ENCODE measurements around the gene SARS1. TPM values are rescaled to one million over a fixed set of nuclear protein-coding genes. Genes with fewer than 3 reads are reported as not detected.

Gene SARS1
- total and polyA plus RNA-seq, 2 of the 13 experiments (the other 11 are each of a cell fraction or from before 2014, with no cell fraction given): 103 to 134 TPM

- TF ChIP-seq ZFP91 (CRISPR knock-in tag; IDR thresholded peaks at IDR 0.05; ENCODE audit: borderline replicate concordance) (no peak), MEF2D (CRISPR knock-in tag; IDR thresholded peaks at IDR 0.05) (no peak), RORA (CRISPR knock-in tag; IDR thresholded peaks at IDR 0.05) (no peak), GATAD2A (CRISPR knock-in tag; IDR thresholded peaks at IDR 0.05) (peak; percentile 46), NFE2L2 (IDR thresholded peaks at IDR 0.05; ENCODE audit: low read length) (no peak), BHLHE40 (IDR thresholded peaks at IDR 0.05; ENCODE audit: low read length) (0 out of 2 replicates have a peak, but pooled peaks have one; percentile 35), ZNF776 (CRISPR knock-in tag; IDR thresholded peaks at IDR 0.05) (no peak), ZNF446 (CRISPR knock-in tag; IDR thresholded peaks at IDR 0.05) (no peak), ARNTL (CRISPR knock-in tag; IDR thresholded peaks at IDR 0.05) (peak; percentile 83; the same call in 1 of the 2 replicates), RFX5 (IDR thresholded peaks at IDR 0.05; ENCODE audit: low read depth, low read length) (no peak), RAD51 (IDR thresholded peaks at IDR 0.05; ENCODE audit: borderline replicate concordance) (0 out of 2 replicates have a peak, but pooled peaks have one; percentile 24), GZF1 (CRISPR knock-in tag; IDR thresholded peaks at IDR 0.05) (no peak), ZNF317 (CRISPR knock-in tag; IDR thresholded peaks at IDR 0.05) (no peak), ARID4A (CRISPR knock-in tag; IDR thresholded peaks at IDR 0.05; ENCODE audit: borderline replicate concordance) (no peak), PRPF4 (IDR thresholded peaks at IDR 0.05; ENCODE audit: low read depth, low read length, poor library complexity, severe bottlenecking) (no peak), SATB2 (CRISPR knock-in tag; IDR thresholded peaks at IDR 0.05) (no peak)
- TF ChIP-seq, protein P1, sequence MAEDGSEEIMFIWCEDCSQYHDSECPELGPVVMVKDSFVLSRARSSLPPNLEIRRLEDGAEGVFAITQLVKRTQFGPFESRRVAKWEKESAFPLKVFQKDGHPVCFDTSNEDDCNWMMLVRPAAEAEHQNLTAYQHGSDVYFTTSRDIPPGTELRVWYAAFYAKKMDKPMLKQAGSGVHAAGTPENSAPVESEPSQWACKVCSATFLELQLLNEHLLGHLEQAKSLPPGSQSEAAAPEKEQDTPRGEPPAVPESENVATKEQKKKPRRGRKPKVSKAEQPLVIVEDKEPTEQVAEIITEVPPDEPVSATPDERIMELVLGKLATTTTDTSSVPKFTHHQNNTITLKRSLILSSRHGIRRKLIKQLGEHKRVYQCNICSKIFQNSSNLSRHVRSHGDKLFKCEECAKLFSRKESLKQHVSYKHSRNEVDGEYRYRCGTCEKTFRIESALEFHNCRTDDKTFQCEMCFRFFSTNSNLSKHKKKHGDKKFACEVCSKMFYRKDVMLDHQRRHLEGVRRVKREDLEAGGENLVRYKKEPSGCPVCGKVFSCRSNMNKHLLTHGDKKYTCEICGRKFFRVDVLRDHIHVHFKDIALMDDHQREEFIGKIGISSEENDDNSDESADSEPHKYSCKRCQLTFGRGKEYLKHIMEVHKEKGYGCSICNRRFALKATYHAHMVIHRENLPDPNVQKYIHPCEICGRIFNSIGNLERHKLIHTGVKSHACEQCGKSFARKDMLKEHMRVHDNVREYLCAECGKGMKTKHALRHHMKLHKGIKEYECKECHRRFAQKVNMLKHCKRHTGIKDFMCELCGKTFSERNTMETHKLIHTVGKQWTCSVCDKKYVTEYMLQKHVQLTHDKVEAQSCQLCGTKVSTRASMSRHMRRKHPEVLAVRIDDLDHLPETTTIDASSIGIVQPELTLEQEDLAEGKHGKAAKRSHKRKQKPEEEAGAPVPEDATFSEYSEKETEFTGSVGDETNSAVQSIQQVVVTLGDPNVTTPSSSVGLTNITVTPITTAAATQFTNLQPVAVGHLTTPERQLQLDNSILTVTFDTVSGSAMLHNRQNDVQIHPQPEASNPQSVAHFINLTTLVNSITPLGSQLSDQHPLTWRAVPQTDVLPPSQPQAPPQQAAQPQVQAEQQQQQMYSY (CRISPR knock-in tag; IDR thresholded peaks at IDR 0.05): no peak
- TF ChIP-seq, protein P2, sequence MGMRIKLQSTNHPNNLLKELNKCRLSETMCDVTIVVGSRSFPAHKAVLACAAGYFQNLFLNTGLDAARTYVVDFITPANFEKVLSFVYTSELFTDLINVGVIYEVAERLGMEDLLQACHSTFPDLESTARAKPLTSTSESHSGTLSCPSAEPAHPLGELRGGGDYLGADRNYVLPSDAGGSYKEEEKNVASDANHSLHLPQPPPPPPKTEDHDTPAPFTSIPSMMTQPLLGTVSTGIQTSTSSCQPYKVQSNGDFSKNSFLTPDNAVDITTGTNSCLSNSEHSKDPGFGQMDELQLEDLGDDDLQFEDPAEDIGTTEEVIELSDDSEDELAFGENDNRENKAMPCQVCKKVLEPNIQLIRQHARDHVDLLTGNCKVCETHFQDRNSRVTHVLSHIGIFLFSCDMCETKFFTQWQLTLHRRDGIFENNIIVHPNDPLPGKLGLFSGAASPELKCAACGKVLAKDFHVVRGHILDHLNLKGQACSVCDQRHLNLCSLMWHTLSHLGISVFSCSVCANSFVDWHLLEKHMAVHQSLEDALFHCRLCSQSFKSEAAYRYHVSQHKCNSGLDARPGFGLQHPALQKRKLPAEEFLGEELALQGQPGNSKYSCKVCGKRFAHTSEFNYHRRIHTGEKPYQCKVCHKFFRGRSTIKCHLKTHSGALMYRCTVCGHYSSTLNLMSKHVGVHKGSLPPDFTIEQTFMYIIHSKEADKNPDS (CRISPR knock-in tag; IDR thresholded peaks at IDR 0.05): no peak
- TF ChIP-seq, protein P3, sequence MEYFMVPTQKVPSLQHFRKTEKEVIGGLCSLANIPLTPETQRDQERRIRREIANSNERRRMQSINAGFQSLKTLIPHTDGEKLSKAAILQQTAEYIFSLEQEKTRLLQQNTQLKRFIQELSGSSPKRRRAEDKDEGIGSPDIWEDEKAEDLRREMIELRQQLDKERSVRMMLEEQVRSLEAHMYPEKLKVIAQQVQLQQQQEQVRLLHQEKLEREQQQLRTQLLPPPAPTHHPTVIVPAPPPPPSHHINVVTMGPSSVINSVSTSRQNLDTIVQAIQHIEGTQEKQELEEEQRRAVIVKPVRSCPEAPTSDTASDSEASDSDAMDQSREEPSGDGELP (IDR thresholded peaks at IDR 0.05; ENCODE audit: borderline replicate concordance, low read depth): no peak
Observed at GRCh38 chr1:109191377-109191776, 22.3 kb upstream of the SARS1 start (continued).

Measured in HepG2 (cell line).